GM21526 (cell line): ENCODE results near the gene KHDC4.
"Not testable (repeated sequence)": the region's sequence is repeated elsewhere in the genome, so short reads cannot be mapped to it uniquely, and the experiment has no call there.

ENCODE experiments used
- ATAC-seq: cut with Tn5 transposase; IDR thresholded peaks from one replicate; pipeline ENCODE4 v1.9.1; 2021; ENCODE audit warnings: moderate library complexity; ENCODE audit not compliant: unreplicated experiment, low FRiP score

Gene KHDC4

DNA sequence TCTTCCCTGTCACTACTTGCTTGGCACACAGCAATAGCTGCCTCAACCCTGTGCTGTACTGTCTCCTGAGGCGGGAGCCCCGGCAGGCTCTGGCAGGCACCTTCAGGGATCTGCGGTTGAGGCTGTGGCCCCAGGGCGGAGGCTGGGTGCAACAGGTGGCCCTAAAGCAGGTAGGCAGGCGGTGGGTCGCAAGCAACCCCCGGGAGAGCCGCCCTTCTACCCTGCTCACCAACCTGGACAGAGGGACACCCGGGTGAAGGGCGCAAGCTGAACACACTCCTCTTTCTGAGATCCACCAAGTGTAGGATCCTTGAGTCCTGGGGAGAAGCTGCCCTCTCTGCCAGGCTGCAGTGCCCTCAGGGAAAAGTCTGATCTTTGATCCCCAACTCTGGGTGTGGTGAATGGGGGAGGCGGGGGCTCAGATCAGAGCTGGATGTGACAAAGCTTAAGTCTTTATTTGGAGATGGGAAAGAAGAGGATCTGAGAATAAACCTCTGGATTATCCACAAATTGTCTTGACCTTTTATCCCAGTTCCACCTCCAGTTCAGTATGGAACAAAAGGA is 8.4 kb upstream of the KHDC4 start:
- no peak for ATAC-seq

DNA sequence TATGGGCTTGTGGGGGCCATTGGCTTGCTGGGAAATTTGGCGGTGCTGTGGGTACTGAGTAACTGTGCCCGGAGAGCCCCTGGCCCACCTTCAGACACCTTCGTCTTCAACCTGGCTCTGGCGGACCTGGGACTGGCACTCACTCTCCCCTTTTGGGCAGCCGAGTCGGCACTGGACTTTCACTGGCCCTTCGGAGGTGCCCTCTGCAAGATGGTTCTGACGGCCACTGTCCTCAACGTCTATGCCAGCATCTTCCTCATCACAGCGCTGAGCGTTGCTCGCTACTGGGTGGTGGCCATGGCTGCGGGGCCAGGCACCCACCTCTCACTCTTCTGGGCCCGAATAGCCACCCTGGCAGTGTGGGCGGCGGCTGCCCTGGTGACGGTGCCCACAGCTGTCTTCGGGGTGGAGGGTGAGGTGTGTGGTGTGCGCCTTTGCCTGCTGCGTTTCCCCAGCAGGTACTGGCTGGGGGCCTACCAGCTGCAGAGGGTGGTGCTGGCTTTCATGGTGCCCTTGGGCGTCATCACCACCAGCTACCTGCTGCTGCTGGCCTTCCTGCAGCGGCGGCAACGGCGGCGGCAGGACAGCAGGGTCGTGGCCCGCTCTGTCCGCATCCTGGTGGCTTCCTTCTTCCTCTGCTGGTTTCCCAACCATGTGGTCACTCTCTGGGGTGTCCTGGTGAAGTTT is 7.8 kb upstream of the KHDC4 start:
- no peak for ATAC-seq

DNA sequence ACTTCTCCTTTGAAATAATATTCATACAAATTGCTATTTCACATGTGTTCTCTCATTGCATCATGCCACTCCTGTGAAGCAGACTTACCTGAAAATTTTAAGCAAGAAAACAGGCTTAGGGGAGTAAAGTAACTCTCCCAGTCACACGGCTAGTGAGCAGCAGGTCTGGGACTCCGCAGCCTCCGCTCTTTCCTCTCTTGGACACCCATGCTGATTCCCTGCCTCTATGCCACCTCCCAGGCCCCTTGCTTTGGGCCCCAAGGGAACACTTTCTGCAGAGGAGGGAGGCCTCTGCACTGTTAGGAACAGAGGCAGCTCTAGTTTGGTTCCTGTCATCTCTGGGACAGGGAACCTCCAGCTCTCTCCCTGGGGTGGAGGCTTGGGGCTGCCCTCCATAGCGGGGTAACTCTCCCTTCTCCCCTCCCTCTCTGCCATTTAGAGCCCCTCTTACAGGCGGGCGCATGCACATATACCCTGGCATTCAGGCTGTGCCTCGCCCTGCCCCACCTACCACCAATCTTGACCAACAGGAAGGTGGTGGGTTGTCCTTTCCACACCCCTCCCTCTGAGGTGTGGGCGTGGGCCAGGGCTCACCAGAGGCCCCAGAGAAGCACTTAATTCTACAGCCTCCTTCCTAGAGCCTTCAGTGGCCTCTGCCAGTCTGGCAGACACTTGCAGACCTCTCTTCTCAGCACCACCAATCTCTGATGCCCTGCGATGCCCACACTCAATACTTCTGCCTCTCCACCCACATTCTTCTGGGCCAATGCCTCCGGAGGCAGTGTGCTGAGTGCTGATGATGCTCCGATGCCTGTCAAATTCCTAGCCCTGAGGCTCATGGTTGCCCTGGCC is 7.0 kb upstream of the KHDC4 start, which contains the start of gene RXFP4:
Gene RXFP4, plus strand, starts transcription at position 646 of the 852 bp plus-strand sequence. Its CDS starts 72 bp downstream, at position 718.
- ATAC-seq, result no peak

DNA sequence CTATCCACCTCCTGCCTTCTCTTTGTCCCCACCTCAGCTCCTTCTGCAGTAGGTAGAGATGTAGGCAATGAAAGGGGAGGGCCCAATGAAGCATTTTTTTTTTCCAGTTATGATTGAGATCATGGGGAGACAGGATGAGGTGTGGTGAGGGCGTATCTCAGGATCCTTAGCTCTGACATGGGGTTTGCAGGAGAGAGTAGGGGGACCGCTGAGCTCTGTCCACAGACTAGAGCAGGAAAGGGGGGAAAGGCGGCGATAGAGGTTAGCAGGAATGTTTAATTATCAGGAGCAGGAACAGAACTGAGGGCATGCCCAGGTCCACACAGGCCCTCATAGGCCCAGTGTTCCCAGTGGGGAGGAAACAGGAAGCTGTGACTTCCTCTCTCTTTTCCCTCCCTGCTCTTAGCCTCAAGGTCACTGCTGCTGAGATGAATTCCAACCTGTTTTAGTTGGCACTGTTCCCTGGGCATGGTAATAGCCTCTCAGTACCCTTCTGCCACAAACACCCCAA is 6.3 kb upstream of the KHDC4 start:
- ATAC-seq, result no peak

- ATAC-seq, result no peak
Observed at GRCh38 chr1:155938220-155938627, 4.0 kb upstream of the KHDC4 start.

GRCh38 chr1:155934936-155935590 is 850 bp upstream of the KHDC4 start:
- no peak for ATAC-seq

GRCh38 chr1:155933591-155934096 is 569 bp downstream of the KHDC4 start:
- no peak for ATAC-seq

GRCh38 chr1:155932487-155932886 is 1.7 kb downstream of the KHDC4 start:
- ATAC-seq, result no peak

DNA sequence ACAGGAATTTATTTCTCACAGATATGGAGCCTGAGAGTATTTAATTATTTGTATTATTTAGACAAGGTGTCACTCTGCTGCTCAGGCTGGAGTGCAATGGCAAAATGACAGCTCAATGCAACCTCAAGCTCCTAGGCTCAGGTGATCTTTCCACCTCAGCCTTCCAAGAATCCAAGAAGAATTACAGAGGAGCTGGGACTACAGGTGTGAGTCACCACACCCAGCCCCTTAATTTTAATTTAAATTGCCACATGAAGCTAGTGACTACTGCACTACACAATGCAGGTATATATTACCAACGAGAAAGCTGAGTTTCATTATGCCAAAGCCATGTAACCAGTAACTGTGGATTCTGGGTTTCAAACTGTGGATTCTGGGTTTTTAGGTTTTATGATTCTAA is 2.1 kb downstream of the KHDC4 start:
- no peak for ATAC-seq

DNA sequence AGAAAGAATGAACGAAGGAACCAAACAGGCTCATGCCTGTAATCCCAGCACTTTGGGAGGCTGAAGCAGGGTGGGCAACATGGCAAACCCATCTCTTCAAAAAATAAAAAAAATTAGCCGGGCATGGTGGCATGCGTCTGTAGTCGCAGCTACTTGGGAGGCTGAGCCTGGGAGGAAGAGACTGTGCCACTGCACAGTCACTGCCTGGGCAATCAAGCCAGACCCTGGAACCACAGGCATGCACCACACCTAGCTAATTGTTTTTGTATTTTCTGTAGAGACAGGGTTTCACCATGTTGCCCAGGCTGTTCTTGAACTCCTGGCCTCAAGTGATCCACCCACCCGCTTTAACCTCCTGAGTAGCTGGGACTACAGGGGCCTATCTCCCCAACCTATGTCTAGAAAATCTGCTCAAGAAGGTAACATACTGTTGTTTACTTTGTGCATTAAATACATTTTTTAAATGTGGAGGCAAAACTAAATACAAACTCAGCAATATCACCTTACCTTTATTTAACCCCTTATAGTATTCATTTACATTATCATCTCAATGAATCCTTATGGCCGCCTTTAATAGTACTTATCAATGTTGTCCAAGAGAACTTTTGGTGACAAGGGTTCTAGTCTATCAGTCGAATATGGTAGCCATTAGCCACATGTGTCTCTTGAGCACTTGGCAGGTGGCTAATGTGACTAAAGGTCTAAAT is 2.7 kb downstream of the KHDC4 start:
- no peak for ATAC-seq

- not testable (repeated sequence) for ATAC-seq
Observed at GRCh38 chr1:155930725-155931124, 3.5 kb downstream of the KHDC4 start.

- no peak for ATAC-seq
Observed at GRCh38 chr1:155929057-155929456, 5.2 kb downstream of the KHDC4 start.

GRCh38 chr1:155925506-155925905 is 8.7 kb downstream of the KHDC4 start:
- ATAC-seq, result no peak

GRCh38 chr1:155920717-155921116 is 13.5 kb downstream of the KHDC4 start:
- no peak for ATAC-seq

GRCh38 chr1:155919801-155920200 is 14.4 kb downstream of the KHDC4 start:
- ATAC-seq, result no peak

DNA sequence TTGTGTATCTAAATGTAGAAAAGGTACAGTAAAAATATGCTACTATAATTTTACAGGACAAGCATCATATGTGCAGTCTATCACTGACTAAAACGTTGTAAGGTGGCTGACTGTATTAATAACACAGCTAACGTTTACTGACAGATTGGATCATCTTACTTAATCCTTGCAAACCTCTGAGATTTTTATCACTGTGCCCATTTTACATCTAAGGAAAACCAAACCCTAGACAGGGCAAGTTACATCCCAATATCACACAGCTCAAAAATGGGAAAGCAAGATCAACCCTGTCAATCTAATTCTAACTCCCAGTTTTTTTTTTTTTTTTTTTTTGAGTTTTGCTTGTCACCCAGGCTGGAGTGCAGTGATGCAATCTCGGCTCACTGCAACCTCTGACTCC is 15.6 kb downstream of the KHDC4 start:
- ATAC-seq, result no peak

DNA sequence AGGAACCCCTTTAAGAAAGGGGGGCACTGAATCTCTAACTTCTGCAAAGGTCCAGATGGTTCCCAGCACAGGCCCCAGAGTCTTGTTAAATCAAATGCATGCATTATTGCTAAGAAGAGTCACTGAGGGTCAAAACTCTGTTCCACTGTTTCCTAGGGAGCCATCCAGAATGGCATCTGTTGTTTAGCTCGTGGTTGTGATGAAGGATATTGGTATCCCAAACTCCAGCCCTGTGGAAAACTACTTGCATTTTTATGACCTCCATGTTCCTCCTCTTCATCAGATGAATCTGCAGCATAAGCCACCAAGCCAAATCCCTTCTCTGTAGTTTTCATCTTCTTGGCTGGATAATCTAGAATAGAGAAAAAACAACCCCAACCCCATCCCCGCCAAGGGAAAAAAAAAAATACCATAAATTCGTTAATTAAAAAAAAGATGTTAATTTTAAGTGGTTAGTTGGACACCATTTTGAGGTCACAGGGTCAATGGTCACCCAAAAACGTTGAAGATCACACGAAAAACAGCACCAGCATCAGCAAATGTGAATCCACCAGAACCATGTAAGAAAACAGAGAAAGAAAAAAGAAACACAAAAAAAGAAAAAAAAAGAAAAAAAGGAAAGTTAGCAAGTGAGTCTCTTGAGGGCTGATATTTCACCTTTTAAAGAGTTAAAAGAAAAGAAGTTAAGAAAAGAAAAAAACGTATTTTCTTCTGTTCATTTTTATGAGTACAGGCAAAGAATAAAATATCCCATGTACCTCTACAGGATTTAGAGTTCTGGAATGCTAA is 20.1 kb downstream of the KHDC4 start:
- no peak for ATAC-seq

DNA sequence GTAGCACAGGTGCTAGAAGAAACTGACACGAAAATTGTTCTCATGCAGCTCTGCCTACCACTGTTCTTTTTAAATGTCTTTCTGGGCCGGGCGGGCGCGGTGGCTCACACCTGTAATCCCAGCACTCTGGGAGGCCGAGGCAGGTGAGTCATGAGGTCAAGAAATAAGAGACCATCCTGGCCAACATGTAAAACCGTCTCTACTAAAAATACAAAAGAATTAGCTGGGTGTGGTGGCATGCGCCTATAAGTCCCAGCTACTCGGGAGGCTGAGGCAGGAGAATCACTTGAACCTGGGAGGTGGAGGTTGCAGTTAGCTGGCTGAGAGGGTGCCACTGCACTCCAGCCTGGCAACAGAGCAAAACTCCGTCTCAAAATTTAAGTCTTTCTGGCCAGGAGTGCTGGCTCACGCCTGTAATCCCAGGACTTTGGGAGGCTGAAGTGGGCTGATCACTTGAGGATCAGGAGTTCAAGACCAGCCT is 22.1 kb downstream of the KHDC4 start:
- ATAC-seq, result no peak
